Measurements from ENCODE around the gene AKR7A2.

- no peak for TF ChIP-seq CTCF (IDR thresholded peaks at IDR 0.05)
- peak in 1 of 3 donors; percentile 11 for TF ChIP-seq POLR2A (IDR thresholded peaks at IDR 0.05)
Observed at GRCh38 chr1:19287436-19288185, 24.3 kb downstream of the AKR7A2 start.
